Smooth muscle cell (in vitro differentiated cells): Measurements from ENCODE around the gene STIL. TPM values are rescaled to one million over a fixed set of nuclear protein-coding genes. Genes with fewer than 3 reads are reported as not detected.

Source experiments
- DNase-seq: peaks from one replicate; lab custom pipeline; 2025; ENCODE audit not compliant: unreplicated experiment; lab: John Stamatoyannopoulos, UW
- H2AFZ ChIP-seq: fragments of 200-600 bp; sonication (generic); 2 replicates; pipeline ENCODE4 v1.6.0; 2016; ENCODE audit warnings: antibody characterized with exemption, low read depth, mild to moderate bottlenecking
- H3F3A ChIP-seq: fragments of 200-600 bp; sonication (generic); 2 replicates; pipeline ENCODE4 v1.6.0; 2017; ENCODE audit warnings: antibody characterized with exemption, low read depth
- H3K27ac ChIP-seq: fragments of 200-600 bp; sonication (generic); 2 replicates; pipeline ENCODE4 v1.5.1; 2016; ENCODE audit warnings: low read depth, mild to moderate bottlenecking
- H3K27me3 ChIP-seq: fragments of 200-600 bp; sonication (generic); 2 replicates; pipeline ENCODE4 v1.6.1; 2016; ENCODE audit warnings: low read depth, mild to moderate bottlenecking
- H3K36me3 ChIP-seq: fragments of 200-600 bp; sonication (generic); 2 replicates; pipeline ENCODE4 v1.5.1; 2016; ENCODE audit warnings: low read depth
- H3K4me1 ChIP-seq: fragments of 200-600 bp; sonication (generic); 2 replicates; pipeline ENCODE4 v1.5.1; 2016; ENCODE audit warnings: low read depth
- H3K4me2 ChIP-seq: fragments of 200-600 bp; sonication (generic); 2 replicates; pipeline ENCODE4 v1.6.0; 2016; ENCODE audit warnings: mild to moderate bottlenecking
- H3K4me3 ChIP-seq: fragments of 200-600 bp; sonication (generic); 2 replicates; pipeline ENCODE4 v1.5.1; 2016; ENCODE audit warnings: mild to moderate bottlenecking
- H3K79me2 ChIP-seq: fragments of 200-600 bp; sonication (generic); 2 replicates; pipeline ENCODE4 v1.6.0; 2016; ENCODE audit warnings: low read depth, mild to moderate bottlenecking
- H3K9ac ChIP-seq: fragments of 200-600 bp; sonication (generic); 2 replicates; pipeline ENCODE4 v1.6.0; 2016; ENCODE audit warnings: low read depth
- H3K9me3 ChIP-seq: fragments of 200-600 bp; sonication (generic); replicated peaks from 2 replicates; pipeline ENCODE4 v1.5.1; 2016; ENCODE audit warnings: low read depth
- H4K20me1 ChIP-seq: fragments of 200-600 bp; sonication (generic); 2 replicates; pipeline ENCODE4 v1.6.0; 2016; ENCODE audit warnings: low read depth
- WGBS: methylation state at CpG from one replicate; pipeline ENCODE4 v1.1.7; 2016; ENCODE audit warnings: low lambda C conversion rate; 5-methylcytosine and 5-hydroxymethylcytosine counted together
- polyA plus RNA-seq: library from polyadenylated mRNA; unstranded; fragments of >200 nt; fragmentation: Nextera tagmentation; extraction: Ambion mirVana; gene quantifications from 2 replicates; pipeline ENCODE4 v1.2.1, GENCODE V29; 2016
- total RNA-seq: library from RNA; depleted of rRNA; stranded (reverse); fragments of >200 nt; gene quantifications from 2 replicates; pipeline ENCODE4 v1.2.3, GENCODE V29; 2014
- TF ChIP-seq, protein P1 (sequence below): fragments of 200-600 bp; sonication (generic); IDR thresholded peaks from 2 replicates; pipeline ENCODE4 v1.5.1; 2017; ENCODE audit warnings: borderline replicate concordance, mild to moderate bottlenecking, antibody characterized with exemption; ENCODE audit not compliant: insufficient read depth, poor library complexity, severe bottlenecking

Gene STIL
- total and polyA plus RNA-seq, 2 experiments from 2014 or later, result 4.6 to 6.1 TPM

GRCh38 chr1:47333922-47334764 is 20.2 kb upstream of the STIL start:
- peak; percentile 81 for DNase-seq
- Histone ChIP-seq H3K27me3 (no peaks in the 10 kb centered on the region), H3K4me1 (peaks cover 11% of the 10 kb centered on the region), H4K20me1 (peaks cover 31% of the 10 kb centered on the region), H3K9ac (peak overlapping the region; percentile 87), H3K79me2 (peaks cover 46% of the 10 kb centered on the region), H3K9me3 (no peaks in the 10 kb centered on the region), H3K36me3 (no peaks in the 10 kb centered on the region), H3K27ac (peak overlapping the region; percentile 91), H3K4me2 (peak overlapping the region; percentile 91), H3K4me3 (peak overlapping the region; percentile 96), H2AFZ (peak overlapping the region; percentile 98), H3F3A (peaks cover 6% of the 10 kb centered on the region)
- TF ChIP-seq, protein P1, sequence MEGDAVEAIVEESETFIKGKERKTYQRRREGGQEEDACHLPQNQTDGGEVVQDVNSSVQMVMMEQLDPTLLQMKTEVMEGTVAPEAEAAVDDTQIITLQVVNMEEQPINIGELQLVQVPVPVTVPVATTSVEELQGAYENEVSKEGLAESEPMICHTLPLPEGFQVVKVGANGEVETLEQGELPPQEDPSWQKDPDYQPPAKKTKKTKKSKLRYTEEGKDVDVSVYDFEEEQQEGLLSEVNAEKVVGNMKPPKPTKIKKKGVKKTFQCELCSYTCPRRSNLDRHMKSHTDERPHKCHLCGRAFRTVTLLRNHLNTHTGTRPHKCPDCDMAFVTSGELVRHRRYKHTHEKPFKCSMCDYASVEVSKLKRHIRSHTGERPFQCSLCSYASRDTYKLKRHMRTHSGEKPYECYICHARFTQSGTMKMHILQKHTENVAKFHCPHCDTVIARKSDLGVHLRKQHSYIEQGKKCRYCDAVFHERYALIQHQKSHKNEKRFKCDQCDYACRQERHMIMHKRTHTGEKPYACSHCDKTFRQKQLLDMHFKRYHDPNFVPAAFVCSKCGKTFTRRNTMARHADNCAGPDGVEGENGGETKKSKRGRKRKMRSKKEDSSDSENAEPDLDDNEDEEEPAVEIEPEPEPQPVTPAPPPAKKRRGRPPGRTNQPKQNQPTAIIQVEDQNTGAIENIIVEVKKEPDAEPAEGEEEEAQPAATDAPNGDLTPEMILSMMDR, result no peak
- WGBS, result under 1% methylated on average over 83 of the region's 90 CpGs

GRCh38 chr1:47333578-47333921 is 19.6 kb upstream of the STIL start, which contains the start of gene CMPK1:
Gene CMPK1, plus strand, starts transcription at chr1:47333790. Its CDS starts 156 bp downstream, at chr1:47333946.
- H3K4me1 ChIP-seq, result peaks cover 11% of the 10 kb centered on the region
- DNase-seq, result peak; percentile 81
- H3K4me2 ChIP-seq, result peak within 1 kb of the TSS; percentile 91
- H2AFZ ChIP-seq, result peak within 1 kb of the TSS; percentile 98
- peaks cover 40% of the 10 kb centered on the region for H3K79me2 ChIP-seq
- peak within 1 kb of the TSS; percentile 87 for H3K9ac ChIP-seq
- H3K9me3 ChIP-seq, result no peaks in the 10 kb centered on the region
- H4K20me1 ChIP-seq, result peaks cover 25% of the 10 kb centered on the region
- H3K27me3 ChIP-seq, result no peaks in the 10 kb centered on the region
- H3F3A ChIP-seq, result peaks cover 6% of the 10 kb centered on the region
- no peaks in the 10 kb centered on the region for H3K36me3 ChIP-seq
- 2% methylated on average over 18 of the region's 40 CpGs for WGBS
- H3K4me3 ChIP-seq, result peak within 1 kb of the TSS; percentile 96
- H3K27ac ChIP-seq, result peak within 1 kb of the TSS; percentile 91
- TF ChIP-seq, protein P1, result no peak

DNA sequence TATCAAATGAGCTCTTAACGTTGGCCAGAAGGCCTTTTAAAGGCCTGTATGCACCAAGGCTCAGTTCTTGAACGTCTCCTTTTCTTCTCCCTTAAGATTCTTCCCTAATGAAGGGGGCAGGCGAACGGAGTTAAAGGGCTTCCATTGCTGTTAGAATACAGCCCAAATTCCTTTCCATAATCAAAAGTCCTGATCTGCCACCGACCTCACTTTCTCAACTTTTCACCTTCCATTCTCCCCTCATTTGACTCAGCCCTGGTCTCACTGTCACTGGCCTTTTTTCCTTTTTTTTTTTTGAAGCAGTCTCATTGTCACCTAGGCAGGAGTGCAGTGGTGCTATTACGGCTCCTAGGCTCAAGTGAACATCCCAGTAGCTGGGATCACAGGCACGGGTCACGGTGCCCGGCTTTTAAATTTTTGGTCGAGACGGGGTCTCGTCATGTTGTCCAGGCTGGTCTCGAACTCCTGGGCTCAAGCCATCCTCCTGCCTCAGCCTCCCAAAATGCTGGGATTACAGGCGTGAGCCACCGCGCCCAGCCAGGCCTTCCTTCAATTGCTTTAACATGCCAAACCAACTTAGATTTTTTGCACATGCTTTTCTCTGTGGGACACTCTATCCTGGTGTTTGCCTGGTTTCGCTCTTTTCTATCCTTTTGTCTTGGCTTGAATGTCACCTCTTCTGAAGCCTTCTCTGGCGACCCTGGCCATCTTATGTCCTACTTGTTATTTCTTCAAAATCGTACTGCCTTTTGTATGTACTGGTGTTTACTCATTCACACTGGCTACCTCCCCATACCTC is 19.0 kb upstream of the STIL start:
- Histone ChIP-seq H3K4me2 (peak overlapping the region; percentile 91), H3K4me3 (peak overlapping the region; percentile 96), H3K9ac (peak overlapping the region; percentile 79), H3K27me3 (no peaks in the 10 kb centered on the region), H3K4me1 (peaks cover 11% of the 10 kb centered on the region), H3K9me3 (no peaks in the 10 kb centered on the region), H2AFZ (peak overlapping the region; percentile 98), H3K36me3 (no peaks in the 10 kb centered on the region), H3K27ac (peak overlapping the region; percentile 91), H3F3A (peaks cover 6% of the 10 kb centered on the region), H4K20me1 (peaks cover 19% of the 10 kb centered on the region), H3K79me2 (peaks cover 34% of the 10 kb centered on the region)
- 50% methylated on average over 19 of the region's 19 CpGs for WGBS
- TF ChIP-seq, protein P1, result no peak
- no peak for DNase-seq
